HG02970 (cell line): ENCODE data around the gene TMEM43.
A peak's percentile ranks its signal among the peaks of the same experiment; 100 is the strongest.
"Not testable (repeated sequence)": the region's sequence is repeated elsewhere in the genome, so short reads cannot be mapped to it uniquely, and the experiment has no call there.

ENCODE experiments used
- ATAC-seq: cut with Tn5 transposase; IDR thresholded peaks from one replicate; pipeline ENCODE4 v1.9.1; 2021; ENCODE audit warnings: mild to moderate bottlenecking, moderate library complexity, moderate number of reproducible peaks; ENCODE audit not compliant: unreplicated experiment, low FRiP score

Gene TMEM43

GRCh38 chr3:14124615-14125192 lies at the start of gene TMEM43, which contains the start of gene CHCHD4:
TSS of gene TMEM43 (plus strand) at chr3:14125052. CDS start at chr3:14125194, 142 bp downstream.
TSS of gene CHCHD4 (minus strand) at chr3:14124870. CDS start at chr3:14124676, 194 bp downstream.
- peak; percentile 94 for ATAC-seq

GRCh38 chr3:14075233-14075632 lies 49.6 kb upstream of the TMEM43 start:
- not testable (repeated sequence) for ATAC-seq

GRCh38 chr3:14077310-14077709 lies 47.5 kb upstream of the TMEM43 start:
- no peak for ATAC-seq

GRCh38 chr3:14082108-14082657 lies 42.7 kb upstream of the TMEM43 start:
- ATAC-seq: no peak

GRCh38 chr3:14087461-14087860 lies 37.4 kb upstream of the TMEM43 start:
- not testable (repeated sequence) for ATAC-seq

- not testable (repeated sequence) for ATAC-seq
These were observed 32.9 kb upstream of the TMEM43 start for GRCh38 chr3:14091959-14092358.

- ATAC-seq: no peak
These were observed 32.4 kb upstream of the TMEM43 start for GRCh38 chr3:14092464-14092863.

GRCh38 chr3:14093831-14094230 lies 31.0 kb upstream of the TMEM43 start:
- ATAC-seq: no peak

- ATAC-seq: no peak
These were observed 28.1 kb upstream of the TMEM43 start for GRCh38 chr3:14096742-14097141.

- no peak for ATAC-seq
These were observed 27.0 kb upstream of the TMEM43 start for GRCh38 chr3:14097616-14098391.

GRCh38 chr3:14109821-14110220 lies 15.0 kb upstream of the TMEM43 start:
- not testable (repeated sequence) for ATAC-seq

GRCh38 chr3:14110699-14111098 lies 14.2 kb upstream of the TMEM43 start:
- ATAC-seq: no peak

GRCh38 chr3:14113965-14114635 lies 10.8 kb upstream of the TMEM43 start:
- no peak for ATAC-seq

- ATAC-seq: no peak
These were observed 7.1 kb upstream of the TMEM43 start for GRCh38 chr3:14117468-14118399.

- ATAC-seq: no peak
These were observed 6.2 kb upstream of the TMEM43 start for GRCh38 chr3:14118400-14119381.

- ATAC-seq: no peak
These were observed 5.2 kb upstream of the TMEM43 start for GRCh38 chr3:14119651-14120050.

GRCh38 chr3:14120111-14120920 lies 4.5 kb upstream of the TMEM43 start:
- ATAC-seq: no peak

- not testable (repeated sequence) for ATAC-seq
These were observed 3.9 kb upstream of the TMEM43 start for GRCh38 chr3:14120921-14121448.
